Measurements from ENCODE around the gene DPP6.
"Not testable (repeated sequence)": the region's sequence is repeated elsewhere in the genome, so short reads cannot be mapped to it uniquely, and the experiment has no call there.

The DPP6 gene

DNA sequence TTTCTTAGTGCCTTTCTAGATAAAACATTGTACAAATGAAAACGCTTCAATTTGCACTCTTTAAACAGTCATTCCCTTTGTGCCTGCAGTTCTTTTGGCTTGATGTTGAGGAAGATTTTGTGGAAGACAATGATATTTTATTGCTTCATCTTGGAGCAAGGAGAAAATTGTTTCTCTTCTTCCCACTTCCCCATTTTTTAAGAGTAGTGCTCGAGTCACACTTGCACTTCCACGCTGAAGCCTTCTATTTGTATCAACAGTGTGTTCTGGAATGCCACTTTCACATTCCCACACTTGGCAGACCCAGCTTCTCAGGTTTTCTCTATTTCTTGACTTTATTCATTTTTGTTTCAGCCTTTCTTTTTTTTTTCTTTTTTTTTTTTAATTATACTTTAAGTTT is 581.4 kb downstream of the DPP6 start:
- no peak for DNase-seq

DNA sequence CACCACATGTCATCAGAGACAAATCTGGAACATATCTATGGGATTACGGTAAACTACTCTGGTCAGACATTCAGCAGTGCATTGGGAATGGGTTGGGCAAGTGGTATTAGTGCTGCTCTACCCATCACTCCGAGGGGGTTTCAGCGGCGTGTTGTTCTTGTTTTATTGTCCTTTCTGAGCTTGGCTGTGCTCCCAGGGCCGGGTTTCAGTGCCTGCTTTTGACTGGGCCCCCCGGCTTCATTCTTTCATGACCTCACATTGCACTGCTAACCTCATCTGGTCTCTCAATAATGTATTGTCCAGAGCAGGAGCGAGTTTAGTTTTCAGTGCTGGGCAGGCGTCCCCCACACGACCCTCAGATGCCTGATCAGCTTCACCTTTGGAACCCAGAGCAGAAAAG is 586.1 kb downstream of the DPP6 start:
- no peak for DNase-seq

DNA sequence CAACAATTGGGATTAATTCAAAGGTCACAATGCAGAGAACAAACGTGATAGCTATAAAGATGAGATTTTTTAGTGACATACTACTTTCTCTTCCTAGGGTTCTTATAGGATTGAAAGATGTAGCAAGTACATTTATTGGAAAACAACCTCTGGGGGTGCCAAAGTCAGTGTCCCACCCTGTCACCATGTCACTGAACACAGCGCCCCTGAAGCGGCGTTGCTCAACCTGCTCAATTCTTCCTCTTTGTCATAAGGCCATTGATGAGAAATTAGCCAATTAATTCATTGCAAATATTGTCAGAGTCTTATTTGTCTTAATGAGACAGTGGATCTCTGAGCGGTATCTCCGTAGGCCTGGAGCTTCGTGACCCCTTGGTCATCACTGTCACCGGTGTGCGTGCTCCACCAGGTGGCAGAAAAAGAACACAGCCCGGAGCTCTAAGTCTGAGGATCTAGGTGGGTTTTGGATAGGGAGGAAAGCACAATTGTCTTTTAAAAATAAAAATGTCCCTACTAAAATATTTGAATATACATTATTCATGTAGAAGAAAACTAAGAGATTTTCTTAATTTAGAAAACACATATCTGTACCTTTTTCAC is 588.2 kb downstream of the DPP6 start:
- DNase-seq, result no peak

DNA sequence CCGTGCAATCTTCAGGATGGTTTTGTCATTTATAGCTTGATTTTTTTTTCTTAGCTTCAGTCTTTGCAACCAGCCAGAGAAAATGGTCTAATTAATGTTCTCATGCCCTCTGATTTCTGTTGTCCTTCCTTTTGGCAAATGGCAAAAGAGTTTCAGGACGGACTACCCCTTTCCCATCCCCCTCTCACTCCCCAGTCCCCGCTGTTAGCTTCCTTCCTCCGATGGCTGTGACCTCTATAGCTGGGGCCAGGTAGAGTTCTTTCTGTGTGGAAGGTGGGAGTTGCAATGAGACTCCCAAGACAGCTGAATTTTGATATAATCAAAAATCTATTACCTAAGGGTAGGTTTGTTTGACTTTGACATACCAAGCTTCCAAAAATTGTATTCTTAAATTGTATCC is 588.7 kb downstream of the DPP6 start:
- DNase-seq, result no peak

DNA sequence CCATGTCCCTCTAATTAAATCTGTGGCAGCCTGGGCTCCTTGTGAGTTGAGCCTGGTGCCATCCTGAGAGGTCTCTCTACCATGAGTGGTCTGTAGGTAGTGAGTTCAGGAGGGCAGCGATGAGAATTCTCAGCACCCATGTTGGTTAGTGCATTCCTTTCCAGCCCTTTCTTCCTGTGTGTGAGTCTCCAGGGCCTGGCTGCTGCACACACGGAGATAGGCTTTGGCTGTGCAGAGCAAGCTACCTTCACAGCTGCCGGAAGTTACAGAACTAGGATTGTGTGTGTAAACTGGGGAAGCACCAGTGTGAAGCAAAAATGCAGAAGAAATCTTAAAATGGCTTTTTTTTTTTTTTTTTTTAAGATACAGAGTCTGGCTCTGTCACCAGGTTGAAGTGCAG is 592.2 kb downstream of the DPP6 start:
- DNase-seq, result no peak

DNA sequence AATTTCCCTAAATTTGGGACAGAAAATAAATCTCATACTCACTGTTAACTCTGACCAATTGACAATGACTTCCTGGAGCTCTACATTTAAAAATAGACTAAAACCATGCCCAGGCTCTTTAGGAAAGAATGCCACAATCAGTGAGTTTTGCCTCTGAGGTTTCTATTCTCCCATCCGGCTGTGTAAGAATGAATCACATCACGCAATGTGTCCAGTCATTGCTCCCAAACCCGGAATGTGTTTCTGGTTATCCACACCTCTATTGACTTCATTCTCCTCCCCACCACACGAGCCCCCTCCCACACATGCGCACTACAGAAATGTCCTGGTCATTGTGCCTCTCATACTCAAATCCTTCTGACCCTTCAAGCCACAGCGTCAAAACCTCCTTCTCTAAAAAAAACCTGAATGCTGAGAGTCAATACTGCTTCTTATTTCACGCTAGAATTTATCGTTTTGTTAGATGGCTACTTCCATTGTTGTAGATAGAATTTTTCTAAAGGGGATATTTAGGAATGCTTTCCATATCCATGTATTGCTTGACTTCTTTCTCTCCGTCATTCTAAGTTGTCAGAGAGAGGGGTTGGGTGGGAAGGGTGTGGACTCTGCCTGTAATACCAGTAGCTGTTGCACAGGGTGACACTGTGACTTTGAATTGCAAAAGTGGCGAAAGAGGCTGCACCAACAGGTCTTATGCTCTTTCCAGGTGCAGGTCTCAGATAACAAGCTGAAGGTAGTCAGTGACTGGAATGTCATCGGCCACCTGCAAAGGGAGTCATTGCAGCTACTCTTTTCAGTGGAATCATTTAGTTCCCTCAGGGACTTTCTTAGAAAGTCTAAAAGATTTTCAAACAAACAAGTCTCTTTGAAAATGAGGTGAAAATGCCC is 594.2 kb downstream of the DPP6 start:
- peak; percentile 11 for DNase-seq

DNA sequence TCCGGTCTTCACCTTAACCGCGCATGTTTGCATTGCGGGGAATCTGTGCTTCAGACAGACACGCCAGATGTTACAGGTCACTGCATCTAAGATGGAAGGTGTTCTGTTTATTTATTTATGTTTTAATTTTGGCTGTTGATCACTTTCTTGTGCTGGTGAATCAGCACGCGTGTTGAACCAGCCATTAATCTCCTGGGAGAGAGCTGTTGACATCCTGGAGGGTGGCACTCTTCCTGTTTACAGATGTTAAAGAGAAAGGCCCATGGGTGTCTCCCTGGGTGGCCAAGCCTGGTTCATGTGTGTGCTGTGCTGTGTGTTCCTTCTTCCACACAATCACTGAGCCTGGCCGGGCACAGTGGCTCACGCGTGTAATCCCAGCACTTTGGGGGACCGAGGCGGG is 595.4 kb downstream of the DPP6 start:
- DNase-seq, result no peak

DNA sequence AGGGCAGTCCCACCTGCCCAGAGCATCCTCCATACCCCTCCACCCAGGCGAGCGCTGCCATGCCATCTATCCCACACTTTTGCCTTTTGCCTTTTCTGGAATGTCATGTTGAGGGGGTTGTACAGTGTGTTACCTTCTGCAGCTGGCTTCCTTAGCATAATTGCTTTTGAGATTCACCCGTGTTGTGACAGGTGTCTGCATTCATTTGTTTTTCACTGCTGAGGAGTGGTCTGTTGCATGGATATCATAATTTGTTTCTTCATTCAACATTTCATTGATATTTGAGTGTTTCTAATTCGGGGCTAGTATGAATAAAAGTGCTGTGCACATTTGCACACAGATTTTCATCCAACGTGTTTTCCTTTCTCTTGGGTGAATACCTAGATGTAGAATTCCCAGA is 596.8 kb downstream of the DPP6 start:
- DNase-seq, result no peak

DNA sequence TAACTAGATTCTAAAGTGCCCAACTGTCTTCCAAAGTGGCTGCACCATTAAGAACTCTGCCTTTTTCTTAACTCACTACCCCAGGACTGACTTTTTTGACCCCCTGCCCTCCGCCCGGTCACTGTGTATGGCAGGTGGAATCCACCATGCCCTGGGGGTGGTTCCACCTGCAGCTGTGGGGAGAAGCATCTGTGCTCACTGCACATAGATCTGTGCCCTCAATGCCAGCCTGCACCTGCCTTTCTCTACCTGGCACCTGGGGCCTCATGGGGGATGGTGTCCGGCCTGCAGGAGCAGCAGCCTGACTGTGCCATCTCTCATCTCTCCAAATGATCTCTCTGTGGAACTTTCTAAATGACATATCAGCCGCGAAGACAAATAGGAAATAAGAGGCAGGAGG is 597.2 kb downstream of the DPP6 start:
- no peak for DNase-seq

DNA sequence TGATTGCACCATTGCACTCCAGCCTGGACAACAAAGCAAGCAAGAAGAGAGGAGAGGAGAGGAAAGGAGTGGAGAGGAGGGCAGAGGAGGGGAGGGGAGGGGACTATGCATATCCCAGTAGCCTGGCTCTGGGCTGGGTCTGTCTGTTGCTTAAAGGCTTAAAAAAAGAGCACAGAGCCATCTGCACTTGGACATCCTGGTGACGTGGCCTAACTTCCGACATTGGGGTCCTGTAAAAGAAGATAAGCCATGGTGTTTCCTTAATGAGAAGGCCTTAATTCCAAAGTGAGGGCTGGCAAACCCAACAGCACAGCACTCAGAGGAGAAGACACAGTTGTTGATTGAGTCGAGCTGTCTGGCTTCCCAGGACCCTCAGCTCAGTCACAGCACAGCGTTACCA is 598.1 kb downstream of the DPP6 start:
- DNase-seq, result no peak

DNA sequence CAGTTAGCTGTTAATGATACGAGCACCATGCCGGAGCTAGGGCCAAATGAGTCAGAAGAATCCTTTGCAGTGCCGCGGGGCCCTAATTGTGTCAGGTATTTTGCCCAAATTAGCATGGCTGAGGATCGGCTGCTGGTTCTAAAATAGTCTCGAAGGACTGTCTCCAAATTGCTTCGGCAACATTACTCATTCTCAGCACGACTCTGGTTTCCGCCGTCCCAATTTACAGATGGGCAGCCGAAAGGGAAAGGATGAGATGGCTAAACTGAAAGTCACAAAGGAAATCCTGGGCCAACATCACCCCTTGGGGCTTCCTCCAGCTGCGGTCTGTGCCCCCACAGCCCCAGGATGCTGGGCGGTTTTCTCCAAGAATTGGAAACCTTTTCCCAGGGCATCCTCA is 599.3 kb downstream of the DPP6 start:
- no peak for DNase-seq

DNA sequence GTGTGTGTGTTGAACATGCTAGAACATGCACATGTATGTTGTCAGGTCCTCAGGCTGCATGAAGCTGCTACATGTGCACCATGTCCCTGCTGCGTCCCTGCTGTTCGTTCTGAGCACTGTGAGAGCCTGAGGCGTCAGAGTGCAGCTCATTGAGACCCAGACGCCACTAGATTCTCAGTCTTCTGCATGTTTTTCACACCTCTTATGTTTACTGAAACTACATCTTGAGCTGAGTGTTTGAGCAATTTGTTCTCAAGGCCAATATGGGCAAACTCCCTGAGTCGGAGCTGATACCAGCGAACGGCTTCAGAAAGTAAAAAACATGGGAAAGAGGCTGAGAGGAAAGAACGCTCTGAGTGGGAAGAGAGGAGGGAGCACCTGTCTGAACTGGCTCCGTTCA is 600.4 kb downstream of the DPP6 start:
- DNase-seq, result no peak

DNA sequence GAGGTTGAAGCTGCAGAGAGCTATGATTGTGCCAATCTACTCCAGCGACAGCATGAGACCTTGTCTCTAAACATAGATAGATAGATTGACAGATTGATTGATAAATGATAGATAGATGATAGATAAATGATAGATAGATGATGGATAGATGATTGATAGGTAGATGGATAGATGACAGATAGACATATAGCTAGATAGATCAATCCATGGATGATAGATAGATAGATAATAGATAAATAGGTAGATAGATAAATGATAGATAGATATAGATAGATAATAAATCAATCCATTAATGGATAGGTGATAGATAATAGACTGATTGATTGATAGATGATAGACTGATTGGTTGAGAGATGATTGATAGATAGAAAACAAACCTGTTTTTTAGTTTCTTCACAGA is 601.1 kb downstream of the DPP6 start:
- DNase-seq, result no peak

DNA sequence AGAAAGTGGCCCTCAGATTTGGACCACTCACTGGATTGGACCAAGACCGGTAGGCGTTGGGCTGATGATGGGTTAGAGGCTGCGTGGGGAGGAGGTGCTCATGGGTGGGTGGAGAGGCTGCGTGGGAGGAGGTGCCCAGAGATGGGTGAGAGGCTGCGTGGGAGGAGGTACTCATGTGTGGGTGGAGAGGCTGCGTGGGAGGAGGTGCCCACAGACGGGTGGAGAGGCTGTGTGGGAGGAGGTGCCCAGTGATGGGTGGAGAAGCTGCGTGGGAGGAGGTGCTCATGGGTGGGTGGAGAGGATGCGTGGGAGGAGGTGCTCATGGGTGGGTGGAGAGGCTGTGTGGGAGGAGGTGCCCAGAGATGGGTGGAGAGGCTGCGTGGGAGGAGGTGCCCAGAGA is 604.4 kb downstream of the DPP6 start:
- no peak for DNase-seq

DNA sequence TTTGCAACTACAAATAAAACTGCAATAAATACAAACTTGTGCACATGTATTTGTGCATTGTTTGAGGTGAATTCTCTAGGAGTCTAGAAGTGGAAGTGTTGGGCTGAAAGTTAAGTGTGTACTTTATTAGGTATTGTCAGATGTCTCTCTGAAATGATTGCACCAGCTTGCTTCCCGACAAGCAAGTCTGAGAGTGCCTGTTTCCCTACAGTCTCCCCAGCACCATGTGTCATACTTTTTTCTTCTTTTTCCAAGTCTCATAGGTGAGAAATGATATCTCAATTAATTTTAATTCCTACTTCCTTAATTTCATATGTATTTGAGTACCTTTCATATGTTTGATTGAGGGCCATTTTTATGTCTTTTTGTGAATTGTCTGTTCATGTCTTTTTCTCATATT is 614.6 kb downstream of the DPP6 start:
- DNase-seq, result no peak

DNA sequence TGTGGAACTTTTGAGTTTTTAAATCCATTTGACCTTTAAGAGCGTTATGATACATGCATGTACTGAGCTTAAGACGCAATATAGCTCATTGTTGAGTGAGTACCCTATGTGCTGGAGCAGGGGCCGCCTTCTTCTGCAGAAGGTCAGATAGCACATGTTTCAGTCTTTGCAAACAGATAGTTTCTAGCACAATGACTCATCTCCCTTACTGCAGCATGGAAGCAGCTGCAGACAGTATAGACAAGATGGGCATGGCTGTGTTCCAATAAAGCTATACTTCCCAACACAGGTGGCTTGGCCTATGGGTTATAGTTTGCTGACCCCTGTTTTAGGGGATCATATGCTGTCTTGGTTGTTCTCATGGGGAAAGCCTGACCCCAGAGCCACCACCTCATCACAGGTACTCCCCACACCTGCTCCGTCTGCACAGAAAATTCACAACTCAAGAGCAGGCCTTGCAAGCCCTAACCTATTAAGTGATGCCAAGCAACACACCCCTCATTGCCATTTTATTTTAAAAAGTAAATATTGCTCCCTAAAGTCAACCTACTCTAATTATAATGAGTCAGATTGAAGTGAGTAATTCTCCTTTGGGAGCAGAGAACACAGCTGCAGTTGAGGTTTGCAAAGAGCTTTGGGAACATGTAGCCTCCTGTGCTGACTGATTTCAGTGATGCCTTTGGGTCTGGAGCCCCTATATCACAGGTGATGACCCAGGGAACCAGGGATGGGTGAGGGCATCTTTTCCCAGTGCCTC is 620.6 kb downstream of the DPP6 start:
- peak; percentile 1 for DNase-seq

DNA sequence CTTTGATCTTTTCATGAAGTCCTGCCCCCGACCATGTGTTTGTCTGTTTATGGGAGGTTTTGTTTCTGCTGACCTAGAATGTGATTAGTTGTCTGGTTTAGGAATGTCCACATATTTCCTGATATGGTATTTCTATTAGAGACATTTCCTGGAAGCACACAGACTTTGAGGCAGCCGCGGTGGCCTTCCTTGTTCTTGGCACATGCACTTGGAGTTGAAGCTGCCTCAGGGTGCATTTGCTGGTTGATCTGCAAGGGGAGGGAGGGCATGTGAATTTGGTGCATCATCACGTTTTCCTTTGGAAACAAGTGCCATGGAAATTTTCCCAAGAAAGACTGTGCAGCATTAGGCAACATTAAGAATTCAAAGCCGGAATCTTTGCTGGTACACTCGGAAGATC is 622.0 kb downstream of the DPP6 start:
- DNase-seq, result no peak

DNA sequence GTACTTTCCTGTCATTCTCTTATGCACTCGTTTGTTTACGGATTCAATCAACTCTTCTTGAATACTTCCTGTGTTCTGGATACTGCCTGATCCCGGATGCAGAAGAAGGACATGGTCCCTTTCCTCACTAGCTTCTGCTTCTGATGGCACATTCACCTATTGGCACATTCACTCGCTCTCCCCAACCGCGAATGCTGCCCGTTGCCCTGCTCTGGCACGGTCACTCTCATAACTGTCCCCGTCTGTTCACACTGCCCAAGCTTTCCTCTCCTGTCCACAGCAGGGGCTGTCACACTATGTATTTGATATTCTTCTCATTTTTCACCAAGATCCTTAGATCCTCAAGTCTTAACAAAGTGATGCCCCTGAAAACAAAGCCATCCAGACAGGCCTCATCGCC is 623.4 kb downstream of the DPP6 start:
- DNase-seq, result no peak

DNA sequence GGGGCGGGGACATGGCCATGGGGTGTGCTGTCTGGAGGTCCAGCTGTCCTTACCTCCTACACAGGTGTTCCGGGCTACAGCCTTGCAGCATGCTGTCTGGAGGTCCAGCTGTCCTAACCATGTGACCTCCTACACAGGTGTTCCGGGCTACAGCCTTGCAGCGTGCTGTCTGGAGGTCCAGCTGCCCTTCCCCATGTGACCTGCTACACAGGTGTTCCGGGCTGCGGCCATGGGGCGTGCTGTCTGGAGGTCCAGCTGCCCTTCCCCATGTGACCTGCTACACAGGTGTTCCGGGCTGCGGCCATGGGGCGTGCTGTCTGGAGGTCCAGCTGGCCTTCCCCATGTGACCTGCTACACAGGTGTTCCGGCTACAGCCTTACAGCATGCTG is 623.8 kb downstream of the DPP6 start:
- DNase-seq, result not testable (repeated sequence)

DNA sequence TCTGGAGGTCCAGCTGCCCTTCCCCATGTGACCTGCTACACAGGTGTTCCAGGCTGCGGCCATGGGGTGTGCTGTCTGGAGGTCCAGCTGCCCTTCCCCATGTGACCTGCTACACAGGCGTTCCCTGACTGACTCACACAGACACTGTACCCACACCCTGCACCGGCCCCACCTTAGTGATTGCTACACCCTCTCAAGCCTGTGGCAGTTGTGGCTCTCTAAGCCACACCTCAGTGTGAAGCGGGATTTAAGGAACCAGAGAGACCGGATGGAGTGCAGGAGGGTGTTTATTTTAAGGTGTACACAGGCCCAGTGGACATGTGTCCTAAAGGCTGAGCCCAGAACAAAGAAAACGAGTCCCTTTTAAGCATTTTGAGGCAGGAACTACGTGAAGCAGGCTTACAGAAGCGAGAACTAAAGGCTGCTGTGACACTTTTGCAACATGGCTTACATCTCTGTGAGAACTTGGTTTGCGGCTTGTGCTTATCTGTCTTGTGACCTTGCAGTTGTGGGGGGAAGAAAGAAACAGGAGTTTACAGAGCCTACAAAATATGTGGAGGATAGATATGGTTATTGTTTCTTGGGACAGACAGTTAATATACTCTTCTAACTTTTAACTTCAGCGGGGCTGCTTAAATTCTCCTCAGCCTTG is 624.4 kb downstream of the DPP6 start:
- DNase-seq, result no peak

DNA sequence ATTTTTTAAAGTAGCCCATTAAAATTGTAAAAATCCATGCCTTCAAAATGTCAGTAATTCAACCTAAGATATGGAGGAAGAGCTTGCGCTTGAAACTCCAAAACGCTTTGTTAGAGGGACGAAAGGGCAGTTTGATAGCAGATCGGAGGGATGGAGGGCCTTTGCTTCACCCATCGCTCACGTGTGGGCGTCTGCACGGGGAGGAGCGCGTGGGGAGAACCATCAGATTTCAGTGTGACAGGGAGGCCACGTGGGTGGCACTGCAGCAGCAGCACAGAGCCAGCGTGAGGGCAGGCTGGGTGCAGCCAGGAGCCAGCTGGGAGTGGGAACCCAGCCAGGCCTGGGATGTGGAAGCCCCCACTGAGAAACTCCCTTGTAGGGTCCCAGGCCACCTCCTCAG is 625.3 kb downstream of the DPP6 start:
- DNase-seq, result no peak

DNA sequence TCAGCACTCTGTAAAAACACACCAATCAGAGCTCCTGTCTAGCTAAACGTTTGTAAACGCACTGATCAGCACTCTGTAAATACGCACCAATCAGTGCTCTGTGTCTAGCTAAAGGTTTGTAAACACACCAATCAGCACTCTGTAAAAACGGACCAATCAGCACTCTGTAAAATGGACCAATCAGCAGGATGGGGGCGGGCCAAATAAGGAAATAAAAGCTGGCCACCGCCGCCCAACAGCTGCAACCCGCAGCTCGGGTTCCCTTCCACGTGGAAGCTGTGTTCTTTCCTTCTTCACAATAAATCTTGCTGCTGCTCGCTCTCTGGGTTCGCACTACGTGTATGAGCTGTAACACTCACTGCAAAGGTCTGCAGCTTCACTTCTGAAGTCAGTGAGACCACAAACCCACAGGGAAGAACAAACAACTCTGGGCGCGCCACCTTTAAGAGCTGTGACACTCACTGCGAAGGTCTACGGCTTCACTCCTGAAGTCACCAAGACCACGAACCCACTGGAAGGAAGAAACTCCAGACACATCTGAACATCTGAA is 625.9 kb downstream of the DPP6 start:
- not testable (repeated sequence) for DNase-seq

DNA sequence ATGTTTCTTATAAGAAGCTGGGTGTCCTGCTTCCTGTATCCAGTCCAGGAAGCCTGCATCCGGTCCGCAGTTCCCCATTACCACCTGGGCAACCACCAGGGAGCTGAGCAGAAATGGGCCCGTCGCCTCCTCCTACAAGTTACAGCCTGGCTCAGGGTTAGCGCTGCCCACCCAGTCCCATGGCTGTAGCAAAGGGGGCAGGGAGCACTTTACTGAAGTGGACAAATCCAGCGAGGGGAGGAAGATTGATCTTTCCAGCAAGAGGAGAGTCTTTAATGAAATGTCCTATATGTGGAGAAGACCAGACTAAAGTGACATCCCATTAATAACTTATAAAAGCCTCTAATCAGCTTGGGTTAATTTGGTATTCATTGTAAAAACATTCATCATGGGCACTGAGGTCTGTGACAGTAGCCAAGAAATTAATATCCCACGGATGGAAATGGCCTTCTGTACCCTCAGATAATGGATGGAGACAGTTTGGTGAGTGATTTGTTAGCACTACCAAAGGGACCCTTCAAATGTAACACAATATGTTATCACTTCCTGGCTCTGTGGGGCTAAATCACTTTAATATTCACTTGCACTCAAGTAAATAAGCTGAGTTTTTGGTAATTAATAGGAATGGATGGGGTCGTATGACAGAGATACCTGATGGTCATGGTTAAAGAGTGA is 627.3 kb downstream of the DPP6 start:
- DNase-seq, result no peak
